Measurements from ENCODE around the gene CDA. TPM values are rescaled to one million over a fixed set of nuclear protein-coding genes. Genes with fewer than 3 reads are reported as not detected.

Gene CDA
- total RNA-seq, 3 donors from 2014 or later (not counting 1 experiment from before 2014, with no cell fraction given), result 1.4 to 5.3 TPM; not detected in 1

DNA sequence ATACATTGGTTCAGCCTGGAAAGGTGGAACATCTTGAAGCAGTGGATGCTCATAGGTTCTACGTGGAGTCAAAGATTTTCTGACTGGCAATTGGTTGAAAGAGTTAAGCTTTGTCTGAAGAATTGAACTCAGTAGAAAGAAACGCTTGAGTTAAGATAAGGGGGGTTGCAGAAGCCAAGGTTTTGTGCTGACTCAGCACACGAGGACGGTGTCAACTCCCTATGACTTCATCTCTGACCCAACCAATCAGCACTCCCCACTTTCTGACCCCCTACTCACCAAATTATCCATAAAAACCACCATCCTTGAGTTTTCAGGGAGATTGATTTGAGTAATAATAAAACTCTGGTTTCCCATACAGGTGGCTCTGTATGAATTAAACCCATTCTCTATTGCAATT, 41.8 kb downstream of the CDA start:
- ATAC-seq (no peak), DNase-seq (no peak)
- Mint-ChIP-seq H3K9me3 (no peaks in the 10 kb centered on the region), H3K27ac (no peak overlapping the region), H3K27me3 (ENCODE audit: low read depth in 2 of 2) (peaks cover 7 to 21% of the 10 kb centered on the region in 2 donors), H3K36me3 (no peaks in the 10 kb centered on the region), H3K4me1 (peaks cover 8 to 10% of the 10 kb centered on the region in 2 donors), H3K4me3 (peak overlapping the region; percentile 35)
- Histone ChIP-seq H3K4me1 (ENCODE audit: control insufficient read depth, insufficient read depth, low read length) (peaks cover 16% of the 10 kb centered on the region), H3K9me3 (ENCODE audit: control insufficient read depth, insufficient read depth, low read length) (no peaks in the 10 kb centered on the region), H3K36me3 (ENCODE audit: control insufficient read depth, insufficient read depth, low read length) (no peaks in the 10 kb centered on the region), H3K27me3 (ENCODE audit: control insufficient read depth, insufficient read depth, low read length) (no peaks in the 10 kb centered on the region), H3K4me3 (ENCODE audit: low read length) (no peak overlapping the region), H3K27ac (ENCODE audit: low read length) (no peak overlapping the region)
- 59% methylated on average over 2 of the region's 4 CpGs for WGBS (ENCODE audit: insufficient coverage)
- TF ChIP-seq, protein P1, sequence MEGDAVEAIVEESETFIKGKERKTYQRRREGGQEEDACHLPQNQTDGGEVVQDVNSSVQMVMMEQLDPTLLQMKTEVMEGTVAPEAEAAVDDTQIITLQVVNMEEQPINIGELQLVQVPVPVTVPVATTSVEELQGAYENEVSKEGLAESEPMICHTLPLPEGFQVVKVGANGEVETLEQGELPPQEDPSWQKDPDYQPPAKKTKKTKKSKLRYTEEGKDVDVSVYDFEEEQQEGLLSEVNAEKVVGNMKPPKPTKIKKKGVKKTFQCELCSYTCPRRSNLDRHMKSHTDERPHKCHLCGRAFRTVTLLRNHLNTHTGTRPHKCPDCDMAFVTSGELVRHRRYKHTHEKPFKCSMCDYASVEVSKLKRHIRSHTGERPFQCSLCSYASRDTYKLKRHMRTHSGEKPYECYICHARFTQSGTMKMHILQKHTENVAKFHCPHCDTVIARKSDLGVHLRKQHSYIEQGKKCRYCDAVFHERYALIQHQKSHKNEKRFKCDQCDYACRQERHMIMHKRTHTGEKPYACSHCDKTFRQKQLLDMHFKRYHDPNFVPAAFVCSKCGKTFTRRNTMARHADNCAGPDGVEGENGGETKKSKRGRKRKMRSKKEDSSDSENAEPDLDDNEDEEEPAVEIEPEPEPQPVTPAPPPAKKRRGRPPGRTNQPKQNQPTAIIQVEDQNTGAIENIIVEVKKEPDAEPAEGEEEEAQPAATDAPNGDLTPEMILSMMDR (IDR thresholded peaks at IDR 0.05), result no peak
- intact Hi-C loops (cut with micrococcal nuclease), result no loop called here

DNA sequence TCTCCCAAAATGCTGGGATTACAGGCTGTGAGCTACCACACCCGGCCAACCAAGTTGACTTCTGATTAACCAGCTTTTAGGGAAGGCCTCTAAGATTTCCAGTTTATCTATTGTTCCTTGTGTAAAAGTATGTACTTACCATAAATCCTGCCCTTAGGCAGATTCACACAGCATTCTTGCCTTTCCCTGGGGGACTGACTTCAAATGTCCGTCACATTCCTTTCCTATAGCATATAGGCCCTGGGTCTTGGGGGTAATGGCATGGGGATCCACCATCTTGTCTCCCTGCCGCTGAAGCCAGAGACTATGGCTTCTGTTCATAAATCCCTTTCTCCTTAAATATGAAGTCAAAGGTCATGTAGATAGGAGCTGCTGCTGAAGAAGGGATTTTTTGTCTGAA, 43.5 kb downstream of the CDA start:
- H3K27ac ChIP-seq (ENCODE audit: low read length), result no peak overlapping the region
- ATAC-seq (no peak), DNase-seq (no peak)
- H3K4me3 ChIP-seq (ENCODE audit: low read length), result no peak overlapping the region
- no peaks in the 10 kb centered on the region for H3K36me3 Mint-ChIP-seq
- H3K36me3 ChIP-seq (ENCODE audit: control insufficient read depth, insufficient read depth, low read length), result no peaks in the 10 kb centered on the region
- TF ChIP-seq, protein P1 (IDR thresholded peaks at IDR 0.05), result no peak
- intact Hi-C loops (cut with micrococcal nuclease), result loop anchor here (2.0 kb wide), 1 partner anchor 110 kb away; no protein-coding TSS in a partner anchor
- no peaks in the 10 kb centered on the region for H3K27me3 ChIP-seq (ENCODE audit: control insufficient read depth, insufficient read depth, low read length)
- H3K27me3 Mint-ChIP-seq (ENCODE audit: low read depth in 2 of 2), result peaks cover 2 to 20% of the 10 kb centered on the region in 2 donors
- peaks cover 10 to 15% of the 10 kb centered on the region in 2 donors for H3K4me1 Mint-ChIP-seq
- H3K27ac Mint-ChIP-seq, result peak overlapping the region in 1 of 2 donors; percentile 34
- peaks cover 16% of the 10 kb centered on the region for H3K4me1 ChIP-seq (ENCODE audit: control insufficient read depth, insufficient read depth, low read length)
- WGBS (ENCODE audit: insufficient coverage), result 100% methylated on average over 1 of the region's 3 CpGs
- H3K4me3 Mint-ChIP-seq, result peak overlapping the region; percentile 60
- H3K9me3 Mint-ChIP-seq, result no peaks in the 10 kb centered on the region
- H3K9me3 ChIP-seq (ENCODE audit: control insufficient read depth, insufficient read depth, low read length), result no peaks in the 10 kb centered on the region

DNA sequence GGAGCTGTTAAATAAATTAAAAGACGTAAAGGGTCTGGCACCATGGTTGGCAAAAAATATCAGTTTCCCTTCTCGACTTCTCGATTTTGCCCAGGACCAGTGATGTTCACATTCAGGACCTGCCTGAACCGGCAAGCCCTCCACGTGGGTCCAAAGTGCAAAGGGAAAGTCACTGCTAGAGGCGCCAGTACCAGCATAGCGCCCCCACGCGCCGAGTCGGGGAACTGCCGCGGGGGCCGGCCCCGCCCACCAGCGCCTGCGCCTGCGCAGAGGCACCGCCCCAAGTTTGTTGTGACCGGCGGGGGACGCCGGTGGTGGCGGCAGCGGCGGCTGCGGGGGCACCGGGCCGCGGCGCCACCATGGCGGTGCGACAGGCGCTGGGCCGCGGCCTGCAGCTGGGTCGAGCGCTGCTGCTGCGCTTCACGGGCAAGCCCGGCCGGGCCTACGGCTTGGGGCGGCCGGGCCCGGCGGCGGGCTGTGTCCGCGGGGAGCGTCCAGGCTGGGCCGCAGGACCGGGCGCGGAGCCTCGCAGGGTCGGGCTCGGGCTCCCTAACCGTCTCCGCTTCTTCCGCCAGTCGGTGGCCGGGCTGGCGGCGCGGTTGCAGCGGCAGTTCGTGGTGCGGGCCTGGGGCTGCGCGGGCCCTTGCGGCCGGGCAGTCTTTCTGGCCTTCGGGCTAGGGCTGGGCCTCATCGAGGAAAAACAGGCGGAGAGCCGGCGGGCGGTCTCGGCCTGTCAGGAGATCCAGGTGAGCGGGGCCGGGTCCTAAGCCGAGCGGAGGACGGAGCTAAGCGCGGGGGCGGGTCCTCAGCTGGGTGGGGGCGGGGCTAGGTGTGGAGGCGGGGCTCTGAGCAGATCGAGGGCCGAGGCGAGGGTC, 44.5 kb downstream of the CDA start, which contains the start of gene PINK1:
Gene PINK1 (plus strand): TSS at position 269 of the 875 bp plus-strand sequence. CDS start 91 bp downstream, at position 360.
- peak within 1 kb of the TSS; percentile 80 to 87 for H3K27ac Mint-ChIP-seq
- ATAC-seq (peak; percentile 87 to 95 (median 87)), DNase-seq (peak; percentile 87 to 95)
- whole genome bisulfite sequencing (ENCODE audit: insufficient coverage), result 1% methylated on average over 93 of the region's 93 CpGs
- peak within 1 kb of the TSS; percentile 93 for H3K4me3 Mint-ChIP-seq
- Histone ChIP-seq H3K9me3 (ENCODE audit: control insufficient read depth, insufficient read depth, low read length) (no peaks in the 10 kb centered on the region), H3K27me3 (ENCODE audit: control insufficient read depth, insufficient read depth, low read length) (no peaks in the 10 kb centered on the region), H3K36me3 (ENCODE audit: control insufficient read depth, insufficient read depth, low read length) (peaks cover 3% of the 10 kb centered on the region), H3K4me3 (ENCODE audit: low read length) (peak within 1 kb of the TSS; percentile 45), H3K27ac (ENCODE audit: low read length) (peak within 1 kb of the TSS; percentile 51), H3K4me1 (ENCODE audit: control insufficient read depth, insufficient read depth, low read length) (peaks cover 16% of the 10 kb centered on the region)
- H3K27me3 Mint-ChIP-seq (ENCODE audit: low read depth in 2 of 2), result peaks cover 2 to 9% of the 10 kb centered on the region in 2 donors
- peaks cover 10 to 15% of the 10 kb centered on the region in 2 donors for H3K4me1 Mint-ChIP-seq
- TF ChIP-seq, protein P1 (IDR thresholded peaks at IDR 0.05), result peak; percentile 97
- no peaks in the 10 kb centered on the region for H3K9me3 Mint-ChIP-seq
- intact Hi-C loops (cut with micrococcal nuclease), result loop anchor here (2.0 kb wide), 1 partner anchor 111 kb away; no protein-coding TSS in a partner anchor
- H3K36me3 Mint-ChIP-seq, result no peaks in the 10 kb centered on the region
